LHCN-M2 (cell line): Measurements from ENCODE around the gene PCSK6. TPM values are rescaled to one million over a fixed set of nuclear protein-coding genes. Genes with fewer than 3 reads are reported as not detected.
"Not testable (repeated sequence)": the region's sequence is repeated elsewhere in the genome, so short reads cannot be mapped to it uniquely, and the experiment has no call there.

Experiments
- DNase-seq: peaks from one replicate; pipeline ENCODE4 v3.0.0-alpha.2; 2012; ENCODE audit warnings: low read depth
- total RNA-seq: library from RNA; depleted of rRNA; stranded (reverse); fragments of >200 nt; gene quantifications from 2 replicates; pipeline ENCODE4 v1.2.3, GENCODE V29; 2014

PCSK6 gene
- total RNA-seq, 1 experiment from 2014 or later, result 0.52 TPM

DNA sequence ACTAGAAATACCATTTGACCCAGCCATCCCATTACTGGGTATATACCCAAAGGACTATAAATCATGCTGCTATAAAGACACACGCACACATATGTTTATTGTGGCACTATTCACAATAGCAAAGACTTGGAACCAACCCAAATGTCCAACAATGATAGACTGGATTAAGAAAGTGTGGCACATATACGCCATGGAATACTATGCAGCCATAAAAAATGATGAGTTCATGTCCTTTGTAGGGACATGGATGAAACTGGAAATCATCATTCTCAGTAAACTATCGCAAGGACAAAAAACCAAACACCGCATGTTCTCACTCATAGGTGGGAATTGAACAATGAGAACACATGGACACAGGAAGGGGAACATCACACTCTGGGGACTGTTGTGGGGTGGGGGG, 86.6 kb downstream of the PCSK6 start:
- DNase-seq, result not testable (repeated sequence)

DNA sequence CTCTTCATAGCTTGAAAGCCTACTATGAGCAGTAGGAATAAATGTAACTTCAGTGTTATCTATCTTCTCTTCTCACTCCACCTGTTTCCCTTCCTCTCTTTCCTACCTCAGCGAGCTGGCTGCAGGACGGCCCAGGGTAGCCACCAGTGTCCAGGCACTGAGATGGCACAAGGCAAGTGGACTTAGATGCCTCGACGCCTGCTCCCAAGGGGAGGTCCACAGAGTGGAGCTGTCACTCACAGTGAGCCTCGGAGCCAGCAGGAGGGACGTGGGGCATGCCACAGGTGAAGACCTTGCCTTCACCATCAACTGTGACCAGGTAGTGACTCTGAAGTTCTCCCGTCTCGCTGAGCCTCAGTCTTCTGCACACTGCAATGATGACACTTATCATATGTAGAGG, 88.2 kb downstream of the PCSK6 start:
- no peak for DNase-seq

DNA sequence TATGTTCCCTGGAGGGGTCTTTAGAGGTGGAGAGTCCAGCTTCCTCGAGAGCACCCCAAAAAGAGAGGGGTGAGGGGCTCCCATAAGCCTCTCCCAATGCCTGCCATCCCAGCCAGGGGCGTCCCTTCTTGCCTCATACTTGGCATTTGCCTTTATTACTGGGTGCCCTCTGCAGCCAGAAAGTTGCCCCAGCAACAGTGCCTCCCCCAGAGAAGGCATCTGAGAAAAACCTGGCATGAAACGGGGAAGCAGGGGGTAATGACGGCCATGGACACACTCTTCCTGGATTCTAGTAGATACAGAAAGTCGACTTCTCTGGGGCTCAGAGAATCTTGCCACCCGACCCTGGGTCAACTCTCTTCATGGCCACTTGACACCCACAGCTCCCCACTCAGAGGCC, 90.1 kb downstream of the PCSK6 start:
- DNase-seq, result no peak

DNA sequence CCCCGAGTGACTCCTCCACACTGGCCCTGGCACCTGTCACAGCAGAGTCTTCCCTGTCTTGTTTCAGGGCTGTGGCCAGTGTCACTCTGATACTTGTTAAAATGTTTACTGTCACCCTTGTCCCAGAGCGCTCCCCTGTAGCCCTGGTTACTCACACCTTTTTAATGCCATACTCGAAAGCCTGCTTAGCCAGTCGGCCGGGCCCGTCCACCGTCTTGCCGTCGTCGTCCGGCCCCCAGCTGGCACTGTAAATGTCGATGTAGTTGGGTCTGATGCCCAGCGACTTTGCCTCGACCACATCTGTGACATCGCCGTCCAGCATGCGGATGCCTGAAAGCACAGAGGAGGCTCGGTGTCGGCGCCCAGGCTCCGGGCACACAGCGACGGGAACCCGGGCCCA, 91.3 kb downstream of the PCSK6 start:
- DNase-seq, result no peak

DNA sequence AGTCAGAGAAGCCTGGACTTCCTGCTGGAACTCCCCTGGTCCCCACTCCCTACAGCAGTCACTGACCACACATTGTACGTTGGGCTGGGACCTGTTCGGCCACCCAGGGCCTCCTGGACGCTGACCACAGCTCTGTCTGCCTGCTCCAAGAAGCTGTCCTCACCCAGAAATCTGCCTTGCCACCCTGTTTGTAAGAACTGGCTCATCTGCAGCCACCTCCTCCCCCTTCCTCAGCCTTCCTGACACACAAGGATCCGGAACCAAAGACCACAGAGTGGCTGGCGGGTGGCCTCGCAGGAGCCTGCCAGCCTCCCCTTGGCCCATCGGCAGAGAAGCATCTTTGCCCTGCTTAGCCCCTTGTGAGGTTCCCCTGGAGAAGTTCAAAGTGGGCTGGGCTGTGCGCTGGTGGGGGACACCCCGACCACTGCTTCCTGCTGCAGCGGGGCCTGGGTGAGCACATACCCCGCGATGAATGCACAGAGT, 91.9 kb downstream of the PCSK6 start:
- DNase-seq, result no peak

DNA sequence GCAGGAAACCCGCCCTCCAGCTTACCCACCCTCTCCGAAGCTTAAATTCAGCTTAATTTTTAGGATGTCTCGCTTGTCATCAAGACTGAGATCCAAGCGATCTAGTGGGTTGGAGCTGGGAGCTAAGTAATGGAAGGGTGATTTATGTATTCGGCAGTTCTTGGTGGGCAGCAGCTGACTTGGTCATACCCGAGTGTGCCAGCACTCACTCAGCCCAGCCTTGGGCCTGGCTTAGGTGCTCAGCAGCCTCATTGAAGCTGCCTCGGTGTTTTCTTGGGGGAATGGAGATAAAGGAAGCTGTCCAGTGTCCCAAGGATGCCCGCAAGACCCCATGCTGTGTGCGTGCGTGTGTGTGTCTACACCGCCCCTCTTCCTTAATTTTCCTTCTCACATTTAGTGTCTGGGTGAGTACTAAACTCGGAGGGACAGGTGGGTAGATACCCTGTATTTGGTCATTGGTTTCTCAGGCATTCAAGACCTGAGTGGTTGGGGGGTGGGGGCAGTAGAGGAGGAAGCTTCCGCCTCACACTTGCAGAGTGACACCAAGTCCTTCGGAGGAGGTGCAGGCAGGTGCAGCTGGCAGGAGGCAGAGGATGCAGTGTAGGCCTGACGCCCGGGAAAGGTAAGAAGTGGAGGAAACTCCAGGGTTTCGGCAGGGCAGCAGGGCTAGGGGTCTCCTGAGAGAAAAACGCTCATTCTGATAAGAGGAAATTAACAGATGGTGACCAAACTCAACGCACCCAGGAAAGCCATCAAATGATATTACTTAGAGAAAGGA, 92.8 kb downstream of the PCSK6 start:
- DNase-seq, result no peak

DNA sequence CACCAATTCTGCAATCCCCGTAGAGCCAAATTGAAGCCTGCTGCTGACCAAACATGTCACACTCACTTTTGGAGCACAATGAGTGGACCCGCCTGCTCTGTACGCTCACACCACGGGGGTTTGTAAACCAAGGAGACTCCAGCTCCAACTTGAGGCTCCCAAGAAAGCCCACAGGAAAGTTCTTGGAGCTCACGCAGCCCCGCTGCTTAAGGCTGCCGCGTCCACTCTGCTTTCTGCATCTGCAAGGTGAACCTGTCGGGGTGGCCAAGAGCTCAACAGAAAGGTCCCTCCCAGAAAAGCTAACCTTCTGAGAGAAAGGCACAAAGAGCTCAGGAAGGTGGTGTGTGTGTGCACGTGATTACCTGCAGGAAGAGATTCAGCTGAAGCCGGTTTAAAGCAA, 94.9 kb downstream of the PCSK6 start:
- no peak for DNase-seq

DNA sequence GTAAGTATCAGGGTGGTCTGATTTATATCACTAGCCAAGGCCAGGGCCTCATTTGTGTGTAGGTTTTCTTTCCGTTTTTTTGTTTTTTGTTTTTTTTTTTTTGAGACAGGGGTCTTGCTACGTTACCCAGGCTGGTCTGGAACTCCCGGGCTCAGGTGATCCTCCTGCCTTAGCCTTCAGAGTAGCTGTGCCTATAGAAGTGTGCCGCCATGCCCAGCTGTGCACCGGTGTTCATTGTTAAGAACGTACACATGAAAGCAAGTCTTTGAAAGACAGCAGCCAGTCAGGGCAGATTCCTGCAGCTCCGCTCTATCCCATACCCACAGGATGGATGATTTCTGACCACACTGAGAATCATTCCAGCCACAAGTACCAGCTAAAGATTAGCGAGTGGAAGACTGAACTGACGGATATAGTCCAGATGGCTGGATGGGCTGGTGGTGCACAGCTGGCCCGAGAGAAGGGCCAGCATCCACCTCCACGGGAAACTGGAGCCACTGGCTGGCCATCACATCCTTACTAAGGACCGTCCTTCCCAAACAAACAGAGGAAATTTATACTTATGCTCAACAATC, 95.4 kb downstream of the PCSK6 start:
- DNase-seq, result no peak

DNA sequence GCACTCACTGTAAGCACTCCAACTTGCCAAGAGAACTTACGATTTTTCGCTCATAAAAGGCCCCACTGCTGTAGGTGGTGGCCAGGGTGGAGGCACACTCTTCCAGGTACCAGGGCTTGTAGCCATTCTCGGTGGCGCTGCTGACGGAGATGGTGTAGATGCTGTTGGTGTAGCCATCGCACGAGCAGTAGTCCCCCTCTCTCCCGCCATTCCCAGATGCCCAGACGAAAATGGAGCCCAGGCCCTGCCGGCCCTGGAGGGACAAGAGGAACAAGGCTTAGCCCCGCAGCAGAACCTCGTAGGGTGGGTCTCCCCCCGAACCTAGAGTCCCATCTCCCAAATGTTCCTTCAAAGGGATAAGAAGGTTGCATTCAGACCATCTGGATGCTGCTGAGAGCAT, 96.3 kb downstream of the PCSK6 start:
- DNase-seq, result no peak

DNA sequence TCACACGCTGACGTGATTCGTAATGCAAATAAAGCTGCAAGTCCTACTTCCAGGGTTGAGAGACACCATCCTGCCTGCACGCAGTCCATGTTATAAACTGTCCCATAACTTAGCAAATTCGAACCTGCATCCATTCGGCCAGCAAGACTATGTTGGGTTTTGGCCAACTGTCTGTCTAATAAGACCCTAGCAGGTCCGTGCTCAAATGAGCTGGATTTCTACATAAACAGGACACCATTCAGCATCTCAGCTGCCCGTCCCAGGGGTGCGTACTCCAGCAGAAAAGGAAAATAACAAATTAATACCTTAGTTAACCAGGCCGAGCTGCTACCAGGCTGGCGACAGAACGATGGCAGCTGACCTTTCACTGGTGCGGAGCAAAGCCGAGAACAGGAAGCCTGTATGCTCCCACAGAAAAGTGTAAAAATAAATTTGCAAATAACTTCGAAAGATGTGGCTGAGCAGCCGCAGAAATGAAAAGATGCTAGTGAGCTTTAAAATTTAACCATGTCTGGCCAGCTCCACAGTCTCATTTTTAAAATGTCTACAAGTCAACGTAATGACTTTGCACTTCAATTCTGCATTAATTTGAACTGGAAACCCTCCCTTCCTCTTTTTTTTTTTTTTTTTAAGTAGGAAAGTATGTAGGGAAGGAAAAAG, 97.4 kb downstream of the PCSK6 start:
- DNase-seq, result no peak

DNA sequence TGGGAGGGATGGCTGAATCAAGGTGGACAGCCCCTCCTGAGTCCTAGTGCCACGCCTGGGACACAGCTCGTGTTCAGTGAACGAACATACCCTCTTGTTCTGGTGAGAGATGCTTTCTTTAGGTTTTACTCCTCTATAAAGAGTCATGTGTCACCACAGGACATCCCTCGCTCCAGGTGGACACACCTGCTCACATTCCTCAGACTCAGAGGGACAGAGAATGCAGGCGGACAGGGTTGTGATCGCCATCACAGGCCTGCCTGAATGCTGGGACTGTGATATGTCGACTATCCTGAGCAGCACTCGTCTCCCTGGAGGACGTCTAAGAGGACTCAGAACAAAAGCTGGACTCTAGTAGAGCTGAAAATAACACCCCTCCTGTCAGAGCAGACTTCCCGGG, 98.1 kb downstream of the PCSK6 start:
- no peak for DNase-seq

DNA sequence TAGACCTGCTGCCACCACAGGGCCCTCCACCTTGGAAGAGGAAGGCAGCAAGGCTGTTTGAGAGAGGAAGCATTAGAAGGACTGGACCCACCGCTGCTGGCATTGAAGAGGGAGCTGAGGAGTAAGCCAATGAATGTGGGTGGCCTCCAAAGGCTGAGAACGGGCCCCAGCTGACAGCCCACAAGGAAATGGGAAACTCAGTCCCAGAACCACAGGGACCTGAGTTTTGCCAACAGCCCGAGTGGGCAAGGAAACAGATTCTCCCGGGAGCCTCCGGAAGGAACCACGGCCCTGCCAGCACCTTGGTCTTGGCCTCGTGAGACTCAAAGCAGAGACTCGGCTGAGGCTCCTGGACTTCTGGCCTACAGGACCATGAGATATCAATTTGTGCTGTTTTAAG, 99.0 kb downstream of the PCSK6 start:
- no peak for DNase-seq

DNA sequence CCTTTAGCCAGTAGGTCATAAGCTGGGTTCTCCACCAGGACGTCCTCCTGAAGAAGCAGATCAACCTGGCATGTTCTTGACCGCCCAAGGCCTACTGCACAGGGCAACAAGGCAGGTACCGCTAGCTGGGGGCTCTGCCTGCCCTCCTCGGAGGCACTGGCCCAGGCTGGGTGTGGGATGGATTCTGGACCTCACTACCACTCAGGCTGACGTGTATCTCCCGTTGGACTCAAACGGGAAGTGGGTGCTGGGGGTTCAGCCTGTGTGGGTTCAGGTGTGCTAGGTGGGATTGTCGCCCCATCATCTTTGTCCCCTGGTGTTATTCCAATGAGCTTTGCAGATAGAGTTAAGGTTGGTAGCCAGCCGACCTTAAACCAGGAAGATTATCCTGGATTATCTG, 99.4 kb downstream of the PCSK6 start:
- DNase-seq, result no peak

DNA sequence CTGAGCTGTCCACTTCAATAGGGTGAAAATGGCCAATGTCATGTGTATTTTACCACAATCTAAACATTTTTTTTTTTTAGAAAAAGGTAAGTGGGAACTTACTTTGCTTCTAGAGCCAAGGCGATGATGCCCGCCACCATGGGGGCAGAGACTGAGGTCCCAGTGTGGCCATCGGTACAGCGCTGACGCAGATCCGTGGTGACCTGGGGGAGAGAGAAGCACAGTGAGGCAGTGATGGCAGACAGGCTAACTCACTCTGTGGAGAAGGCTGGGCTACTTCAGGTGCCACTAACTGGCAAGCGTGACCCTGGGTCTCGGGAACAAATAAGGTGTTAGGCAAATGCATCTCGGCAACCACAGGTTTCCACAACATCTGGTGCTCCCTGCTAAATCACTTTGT, 100.1 kb downstream of the PCSK6 start:
- no peak for DNase-seq

DNA sequence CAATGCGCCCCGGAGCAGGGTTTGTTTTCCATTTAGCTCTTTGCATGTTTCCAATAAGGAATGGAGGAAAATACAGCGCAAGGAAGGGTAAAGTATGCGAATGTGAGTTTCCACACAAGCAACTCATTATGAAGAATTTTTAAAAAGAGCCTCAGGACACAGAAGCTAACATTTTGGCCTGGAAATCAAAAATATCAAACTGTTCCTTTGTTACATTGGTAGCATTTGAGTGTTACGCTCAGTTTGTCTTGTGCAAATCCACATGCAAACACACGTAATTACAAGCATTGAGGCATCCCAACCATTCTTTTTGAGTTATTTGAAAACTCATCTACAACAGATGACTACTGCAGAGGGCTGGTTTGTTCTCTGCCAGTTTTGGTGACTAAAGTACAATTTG, 101.5 kb downstream of the PCSK6 start:
- no peak for DNase-seq

DNA sequence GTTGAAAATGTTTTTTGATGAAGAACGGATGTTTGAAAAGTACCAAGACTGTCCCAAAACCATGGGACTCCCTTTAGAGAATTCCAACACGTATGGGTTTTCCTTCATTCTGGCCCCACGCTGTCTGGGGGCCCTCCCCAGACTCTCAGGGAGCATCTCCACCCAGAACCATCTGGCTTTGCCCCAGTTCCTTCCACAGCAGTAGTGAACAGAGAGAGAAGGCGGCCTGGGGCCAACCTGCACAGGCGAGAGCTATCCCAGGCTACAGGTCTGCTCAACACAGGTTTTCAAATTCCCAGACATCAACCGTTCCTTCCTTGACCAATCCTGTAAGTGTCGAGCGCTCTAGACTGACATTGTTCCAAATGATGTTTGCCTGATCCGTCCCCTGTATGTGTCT, 101.9 kb downstream of the PCSK6 start:
- no peak for DNase-seq

DNA sequence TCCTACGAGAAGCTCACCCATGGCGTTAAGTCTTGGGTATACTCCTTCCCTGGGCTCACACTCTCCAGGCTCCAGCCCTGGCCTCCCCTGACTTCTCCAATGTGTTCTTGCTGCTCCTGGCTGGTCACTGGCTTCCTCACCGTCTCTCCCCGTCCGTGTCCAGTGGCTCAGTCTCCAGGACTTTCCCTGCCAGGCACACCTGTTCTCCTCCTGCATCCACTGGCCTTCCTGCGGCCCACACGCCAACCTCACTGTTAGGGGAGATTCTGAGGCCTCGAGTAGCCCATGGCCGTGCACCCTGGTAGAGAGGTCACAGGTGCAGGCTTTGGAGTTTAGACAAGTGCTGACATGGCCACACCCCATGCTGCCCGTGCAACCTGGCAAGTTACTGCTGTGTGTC, 102.5 kb downstream of the PCSK6 start:
- no peak for DNase-seq

DNA sequence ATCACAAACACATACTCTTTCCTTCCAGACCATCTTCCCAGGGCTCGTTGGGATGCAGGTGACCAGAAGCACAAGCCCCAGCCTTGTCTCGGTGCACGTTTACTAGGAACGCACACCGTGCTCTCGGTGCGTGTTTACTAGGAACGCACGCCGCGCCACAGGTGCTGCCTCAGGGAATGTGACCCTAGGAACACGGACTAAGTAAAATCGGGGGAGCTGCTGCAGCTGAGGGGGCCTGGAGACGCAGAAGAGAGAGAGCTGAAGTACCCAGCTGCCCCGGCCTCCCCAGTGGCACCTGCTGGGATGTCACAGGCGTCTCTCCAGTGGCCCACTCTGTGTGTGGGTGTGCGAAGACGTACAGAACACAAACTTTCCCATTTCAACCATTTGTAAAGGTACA, 103.5 kb downstream of the PCSK6 start:
- no peak for DNase-seq

DNA sequence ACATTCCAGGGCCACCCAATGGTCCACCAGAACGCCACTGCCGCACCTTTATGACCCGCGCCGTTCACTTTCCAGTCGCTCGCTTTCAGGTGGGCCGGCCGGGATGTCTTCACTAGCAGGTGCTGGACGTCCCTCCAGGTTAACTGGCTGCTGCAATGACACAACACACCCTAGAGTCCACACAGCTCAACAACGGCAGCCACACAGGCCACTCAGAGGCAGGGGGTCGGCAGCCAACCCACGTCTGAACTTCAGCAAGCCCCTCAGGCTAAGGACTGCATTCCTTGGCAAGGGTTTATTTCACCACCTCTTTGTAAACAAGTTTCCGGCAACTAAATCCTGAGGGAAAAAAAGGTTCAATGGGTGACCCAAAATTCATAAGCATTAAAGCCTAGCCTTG, 105.2 kb downstream of the PCSK6 start:
- no peak for DNase-seq

DNA sequence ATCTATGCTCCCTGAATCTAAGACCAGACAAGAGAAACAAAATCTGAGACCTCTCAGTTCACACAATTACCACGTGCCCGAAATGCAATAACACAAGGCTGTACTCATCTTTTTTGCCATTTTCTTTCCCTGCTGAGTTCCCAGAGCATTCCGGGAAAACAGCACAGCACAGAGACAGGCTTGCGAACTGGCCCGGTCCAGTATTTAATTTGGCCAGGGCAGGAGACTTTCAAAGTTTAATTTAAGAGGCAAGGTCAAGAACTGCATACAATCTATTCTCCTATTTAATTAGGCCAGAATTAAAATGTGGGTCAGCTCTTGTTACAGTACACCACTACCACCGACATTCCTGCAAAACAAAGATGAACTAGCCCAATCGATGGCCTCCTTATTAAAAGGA, 107.0 kb downstream of the PCSK6 start:
- DNase-seq, result no peak

DNA sequence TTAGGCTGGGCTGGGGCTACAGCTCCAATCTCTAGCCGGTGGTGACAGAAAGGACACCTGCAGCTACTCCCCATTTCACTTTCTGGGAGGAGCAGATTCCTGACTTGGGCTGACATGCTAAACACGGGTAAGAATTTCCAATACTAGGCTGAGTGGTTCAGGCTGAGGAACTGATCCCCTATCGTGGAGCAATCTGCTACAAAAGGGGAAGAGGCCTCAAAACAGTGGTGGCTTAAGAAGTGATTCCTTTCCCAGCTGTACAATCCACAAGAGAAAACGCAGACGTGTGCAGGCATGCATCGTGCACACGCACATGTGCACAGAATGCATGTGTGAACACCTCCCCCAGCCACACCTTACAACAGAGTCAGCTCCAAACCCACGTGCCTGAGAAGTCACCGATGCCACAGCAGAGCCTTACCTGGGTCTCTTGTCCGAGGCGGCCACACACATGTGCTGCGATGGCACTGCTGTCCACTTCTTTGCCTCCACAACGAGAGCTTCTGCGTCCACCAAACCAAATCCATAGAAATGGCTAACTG, 107.8 kb downstream of the PCSK6 start:
- no peak for DNase-seq

DNA sequence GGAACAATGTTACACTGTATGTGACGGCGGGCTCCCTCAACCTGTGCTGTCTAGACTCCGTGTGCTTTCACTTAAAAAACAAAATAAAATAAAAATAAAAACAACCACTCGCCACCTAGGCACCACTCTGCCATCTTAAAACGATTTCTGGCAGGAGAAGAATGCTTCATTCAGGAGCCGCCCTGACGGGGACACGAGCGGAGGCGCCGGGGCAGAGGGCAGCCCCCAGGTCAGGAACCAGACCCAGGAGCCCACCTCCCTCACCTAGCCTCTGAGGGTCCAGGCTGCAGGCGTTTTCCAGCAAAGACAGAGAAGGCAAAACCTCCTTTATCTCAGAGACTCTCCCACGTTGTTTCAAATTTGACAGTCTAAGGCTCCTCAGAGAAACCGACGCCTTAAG, 109.4 kb downstream of the PCSK6 start:
- DNase-seq, result no peak

DNA sequence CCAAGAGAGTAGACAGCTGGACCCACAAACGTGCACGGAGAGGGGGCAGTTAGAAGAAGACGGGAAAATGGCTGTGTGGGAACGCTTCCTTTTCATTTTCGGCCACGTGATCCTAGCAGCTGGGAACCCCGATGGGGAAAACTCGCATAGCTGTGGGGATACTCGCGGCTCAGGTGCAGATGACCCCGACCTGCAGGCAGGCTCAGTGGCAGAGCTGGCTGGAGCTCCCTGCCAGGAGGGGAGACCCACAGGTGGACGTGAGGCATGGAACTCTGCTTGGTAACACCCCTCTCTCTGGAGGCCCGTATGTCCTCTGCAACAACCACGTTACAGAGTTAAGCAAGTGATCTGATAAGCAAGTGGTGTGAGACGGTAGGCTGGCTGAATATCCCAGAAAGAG, 109.9 kb downstream of the PCSK6 start:
- DNase-seq, result no peak
